GM19467 (cell line): ENCODE results near the gene MYCBP2.
"Not testable (repeated sequence)": the region's sequence is repeated elsewhere in the genome, so short reads cannot be mapped to it uniquely, and the experiment has no call there.

Experiments used
- ATAC-seq: cut with Tn5 transposase; IDR thresholded peaks from one replicate; pipeline ENCODE4 v1.9.1; 2021; ENCODE audit warnings: mild to moderate bottlenecking, moderate library complexity; ENCODE audit not compliant: unreplicated experiment

MYCBP2 gene

GRCh38 chr13:77326905-77327604 lies at the start of gene MYCBP2:
Gene MYCBP2 (minus strand): TSS chr13:77327094. CDS start chr13:77326775, 319 bp downstream.
- peak; percentile 51 for ATAC-seq

- ATAC-seq, result no peak
Measured at GRCh38 chr13:77375560-77376108, 48.7 kb upstream of the MYCBP2 start.

- no peak for ATAC-seq
Measured at GRCh38 chr13:77374786-77375185, 47.9 kb upstream of the MYCBP2 start.

GRCh38 chr13:77374339-77374738 lies 47.4 kb upstream of the MYCBP2 start:
- ATAC-seq, result no peak

- no peak for ATAC-seq
Measured at GRCh38 chr13:77373502-77373901, 46.6 kb upstream of the MYCBP2 start.

GRCh38 chr13:77372275-77372674 lies 45.4 kb upstream of the MYCBP2 start:
- no peak for ATAC-seq

GRCh38 chr13:77370888-77371287 lies 44.0 kb upstream of the MYCBP2 start:
- no peak for ATAC-seq

GRCh38 chr13:77362166-77362565 lies 35.3 kb upstream of the MYCBP2 start:
- no peak for ATAC-seq

GRCh38 chr13:77360032-77360685 lies 33.3 kb upstream of the MYCBP2 start:
- no peak for ATAC-seq

GRCh38 chr13:77359171-77359570 lies 32.3 kb upstream of the MYCBP2 start:
- no peak for ATAC-seq

- no peak for ATAC-seq
Measured at GRCh38 chr13:77358001-77358400, 31.1 kb upstream of the MYCBP2 start.

GRCh38 chr13:77356155-77356554 lies 29.3 kb upstream of the MYCBP2 start:
- no peak for ATAC-seq

GRCh38 chr13:77353995-77354394 lies 27.1 kb upstream of the MYCBP2 start:
- no peak for ATAC-seq

- no peak for ATAC-seq
Measured at GRCh38 chr13:77351315-77351714, 24.4 kb upstream of the MYCBP2 start.

- ATAC-seq, result no peak
Measured at GRCh38 chr13:77350811-77351210, 23.9 kb upstream of the MYCBP2 start.

GRCh38 chr13:77349365-77349764 lies 22.5 kb upstream of the MYCBP2 start:
- no peak for ATAC-seq

- ATAC-seq, result not testable (repeated sequence)
Measured at GRCh38 chr13:77347351-77347750, 20.5 kb upstream of the MYCBP2 start.

- ATAC-seq, result peak; percentile 47
Measured at GRCh38 chr13:77345150-77345780, 18.4 kb upstream of the MYCBP2 start.

- ATAC-seq, result no peak
Measured at GRCh38 chr13:77343841-77344240, 16.9 kb upstream of the MYCBP2 start.

GRCh38 chr13:77339408-77339807 lies 12.5 kb upstream of the MYCBP2 start:
- peak; percentile 59 for ATAC-seq

- peak; percentile 58 for ATAC-seq
Measured at GRCh38 chr13:77338961-77339401, 12.1 kb upstream of the MYCBP2 start.

GRCh38 chr13:77338329-77338728 lies 11.4 kb upstream of the MYCBP2 start:
- peak; percentile 28 for ATAC-seq
